ENCODE measurements around the gene PARL.

Gene PARL

GRCh38 chr3:183812761-183813445 is 71.8 kb downstream of the PARL start:
- no peak overlapping the region for H3K4me3 ChIP-seq (ENCODE audit: control insufficient read depth, low read depth, low read length)
- no peak for TF ChIP-seq CTCF (IDR thresholded peaks at IDR 0.05; ENCODE audit: control insufficient read depth, insufficient read depth, low read depth, low read length, missing control alignments)
- DNase-seq (ENCODE audit: low read depth) = no peak

- no peak for DNase-seq (ENCODE audit: low read depth)
- no peak overlapping the region for H3K4me3 ChIP-seq (ENCODE audit: control insufficient read depth, low read depth, low read length)
- TF ChIP-seq CTCF (IDR thresholded peaks at IDR 0.05; ENCODE audit: control insufficient read depth, insufficient read depth, low read depth, low read length, missing control alignments) = no peak
Observed at GRCh38 chr3:183811638-183812037, 73.0 kb downstream of the PARL start.

GRCh38 chr3:183810643-183811594 is 73.8 kb downstream of the PARL start:
- TF ChIP-seq CTCF (IDR thresholded peaks at IDR 0.05; ENCODE audit: control insufficient read depth, insufficient read depth, low read depth, low read length, missing control alignments) = no peak
- no peak for DNase-seq (ENCODE audit: low read depth)
- H3K4me3 ChIP-seq (ENCODE audit: control insufficient read depth, low read depth, low read length) = no peak overlapping the region

GRCh38 chr3:183809270-183809669 is 75.4 kb downstream of the PARL start:
- no peak for TF ChIP-seq CTCF (IDR thresholded peaks at IDR 0.05; ENCODE audit: control insufficient read depth, insufficient read depth, low read depth, low read length, missing control alignments)
- no peak overlapping the region for H3K4me3 ChIP-seq (ENCODE audit: control insufficient read depth, low read depth, low read length)
- DNase-seq (ENCODE audit: low read depth) = no peak

- no peak overlapping the region for H3K4me3 ChIP-seq (ENCODE audit: control insufficient read depth, low read depth, low read length)
- DNase-seq (ENCODE audit: low read depth) = no peak
- TF ChIP-seq CTCF (IDR thresholded peaks at IDR 0.05; ENCODE audit: control insufficient read depth, insufficient read depth, low read depth, low read length, missing control alignments) = no peak
Observed at GRCh38 chr3:183808355-183808754, 76.3 kb downstream of the PARL start.

- TF ChIP-seq CTCF (IDR thresholded peaks at IDR 0.05; ENCODE audit: control insufficient read depth, insufficient read depth, low read depth, low read length, missing control alignments) = no peak
- H3K4me3 ChIP-seq (ENCODE audit: control insufficient read depth, low read depth, low read length) = no peak overlapping the region
- DNase-seq (ENCODE audit: low read depth) = no peak
Observed at GRCh38 chr3:183807881-183808280, 76.8 kb downstream of the PARL start.

All from AG09309 (cell line).